ENCODE measurements around the gene VAT1L.

Gene VAT1L

GRCh38 chr16:77951788-77952187, 163.4 kb downstream of the VAT1L start:
- Histone ChIP-seq H3K4me3 (ENCODE audit: low read depth in 1 of 2, low read length in 2 of 2) (no peak overlapping the region), H3K79me2 (ENCODE audit: insufficient read depth, low read length) (no peaks in the 10 kb centered on the region), H2AFZ (ENCODE audit: low read depth, low read length) (no peak overlapping the region), H3K9me3 (ENCODE audit: insufficient read depth, low read length, severe bottlenecking) (no peaks in the 10 kb centered on the region), H3K4me1 (ENCODE audit: insufficient read depth, low read length) (no peaks in the 10 kb centered on the region), H3K4me2 (ENCODE audit: insufficient read depth, low read length) (no peak overlapping the region), H3K36me3 (ENCODE audit: insufficient read depth, low read length) (no peaks in the 10 kb centered on the region), H3K9ac (ENCODE audit: low read depth, low read length) (no peak overlapping the region), H3K27ac (ENCODE audit: low read length) (no peak overlapping the region), H3K27me3 (ENCODE audit: insufficient read depth, low read length, poor library complexity) (no peaks in the 10 kb centered on the region), H4K20me1 (ENCODE audit: insufficient read depth, low read length) (no peaks in the 10 kb centered on the region)
- DNase-seq (no peak), ATAC-seq (ENCODE audit: insufficient read depth, low read depth) (no peak)
- TF ChIP-seq EZH2 (IDR thresholded peaks at IDR 0.05; ENCODE audit: borderline replicate concordance, low read depth, low read length, severe bottlenecking) (no peak), CTCF (IDR thresholded peaks at IDR 0.05; ENCODE audit: borderline replicate concordance, extremely low read depth, low read length, poor library complexity, severe bottlenecking) (peak; percentile 44)

- Histone ChIP-seq H4K20me1 (ENCODE audit: insufficient read depth, low read length) (no peaks in the 10 kb centered on the region), H3K79me2 (ENCODE audit: insufficient read depth, low read length) (no peaks in the 10 kb centered on the region), H3K9me3 (ENCODE audit: insufficient read depth, low read length, severe bottlenecking) (no peaks in the 10 kb centered on the region), H3K27ac (ENCODE audit: low read length) (no peak overlapping the region), H3K27me3 (ENCODE audit: insufficient read depth, low read length, poor library complexity) (no peaks in the 10 kb centered on the region), H3K36me3 (ENCODE audit: insufficient read depth, low read length) (no peaks in the 10 kb centered on the region), H2AFZ (ENCODE audit: low read depth, low read length) (no peak overlapping the region), H3K4me1 (ENCODE audit: insufficient read depth, low read length) (no peaks in the 10 kb centered on the region), H3K4me2 (ENCODE audit: insufficient read depth, low read length) (no peak overlapping the region), H3K4me3 (ENCODE audit: low read depth in 1 of 2, low read length in 2 of 2) (no peak overlapping the region), H3K9ac (ENCODE audit: low read depth, low read length) (no peak overlapping the region)
- TF ChIP-seq CTCF (IDR thresholded peaks at IDR 0.05; ENCODE audit: borderline replicate concordance, extremely low read depth, low read length, poor library complexity, severe bottlenecking) = no peak
- no peak for TF ChIP-seq EZH2 (IDR thresholded peaks at IDR 0.05; ENCODE audit: borderline replicate concordance, low read depth, low read length, severe bottlenecking)
- ATAC-seq (ENCODE audit: insufficient read depth, low read depth) (no peak), DNase-seq (no peak)
Measured at GRCh38 chr16:77955127-77955526, 166.8 kb downstream of the VAT1L start.

- Histone ChIP-seq H3K79me2 (ENCODE audit: insufficient read depth, low read length) (no peaks in the 10 kb centered on the region), H3K36me3 (ENCODE audit: insufficient read depth, low read length) (no peaks in the 10 kb centered on the region), H3K9ac (ENCODE audit: low read depth, low read length) (no peak overlapping the region), H3K27me3 (ENCODE audit: insufficient read depth, low read length, poor library complexity) (no peaks in the 10 kb centered on the region), H4K20me1 (ENCODE audit: insufficient read depth, low read length) (no peaks in the 10 kb centered on the region), H2AFZ (ENCODE audit: low read depth, low read length) (no peak overlapping the region), H3K4me3 (ENCODE audit: low read depth in 1 of 2, low read length in 2 of 2) (no peak overlapping the region), H3K4me2 (ENCODE audit: insufficient read depth, low read length) (no peak overlapping the region), H3K27ac (ENCODE audit: low read length) (no peak overlapping the region), H3K9me3 (ENCODE audit: insufficient read depth, low read length, severe bottlenecking) (no peaks in the 10 kb centered on the region), H3K4me1 (ENCODE audit: insufficient read depth, low read length) (no peaks in the 10 kb centered on the region)
- DNase-seq = no peak
- TF ChIP-seq CTCF (IDR thresholded peaks at IDR 0.05; ENCODE audit: borderline replicate concordance, extremely low read depth, low read length, poor library complexity, severe bottlenecking) = no peak
- no peak for TF ChIP-seq EZH2 (IDR thresholded peaks at IDR 0.05; ENCODE audit: borderline replicate concordance, low read depth, low read length, severe bottlenecking)
- no peak for ATAC-seq (ENCODE audit: insufficient read depth, low read depth)
Measured at GRCh38 chr16:77956231-77956630, 167.9 kb downstream of the VAT1L start.

GRCh38 chr16:77960766-77961165, 172.4 kb downstream of the VAT1L start:
- Histone ChIP-seq H3K4me1 (ENCODE audit: insufficient read depth, low read length) (no peaks in the 10 kb centered on the region), H2AFZ (ENCODE audit: low read depth, low read length) (no peak overlapping the region), H3K4me2 (ENCODE audit: insufficient read depth, low read length) (no peak overlapping the region), H3K27ac (ENCODE audit: low read length) (no peak overlapping the region), H3K4me3 (ENCODE audit: low read depth in 1 of 2, low read length in 2 of 2) (no peak overlapping the region), H3K36me3 (ENCODE audit: insufficient read depth, low read length) (no peaks in the 10 kb centered on the region), H4K20me1 (ENCODE audit: insufficient read depth, low read length) (no peaks in the 10 kb centered on the region), H3K9ac (ENCODE audit: low read depth, low read length) (no peak overlapping the region), H3K79me2 (ENCODE audit: insufficient read depth, low read length) (no peaks in the 10 kb centered on the region), H3K9me3 (ENCODE audit: insufficient read depth, low read length, severe bottlenecking) (no peaks in the 10 kb centered on the region), H3K27me3 (ENCODE audit: insufficient read depth, low read length, poor library complexity) (peaks cover 6% of the 10 kb centered on the region)
- ATAC-seq (ENCODE audit: insufficient read depth, low read depth) = no peak
- TF ChIP-seq EZH2 (IDR thresholded peaks at IDR 0.05; ENCODE audit: borderline replicate concordance, low read depth, low read length, severe bottlenecking) (no peak), CTCF (IDR thresholded peaks at IDR 0.05; ENCODE audit: borderline replicate concordance, extremely low read depth, low read length, poor library complexity, severe bottlenecking) (no peak)
- no peak for DNase-seq
